HEK293 (cell line): ENCODE data around the gene MEAF6.

ENCODE experiments used
- CTCF ChIA-PET: fragments of 350-600 bp; formaldehyde crosslinking; extraction: SDS; loops from one replicate; lab custom pipeline; 2021; ENCODE audit warnings: antibody characterized with exemption; lab: Yijun Ruan, JAX
- POLR2A ChIA-PET: fragments of 300-600 bp; formaldehyde crosslinking; extraction: SDS; loops from one replicate; lab custom pipeline; 2020; ENCODE audit warnings: antibody characterized with exemption, inconsistent platforms; lab: Yijun Ruan, JAX
- H3K27ac ChIP-seq: fragments of 200-500 bp; sonication (Bioruptor generic); 2 replicates; pipeline ENCODE4 v1.5.1; 2014; ENCODE audit warnings: low read depth, low read length, control low read depth, inconsistent platforms; ENCODE audit errors: extremely low read depth
- H3K36me3 ChIP-seq, 2 experiments: fragments of 200-500 bp in 1 of 2; sonication (Bioruptor generic) in 1 of 2; 1 replicate in 1 of 2; 2 replicates in 1 of 2; pipeline ENCODE4 v1.5.1; 2014 to 2017; ENCODE audit warnings: inconsistent platforms in 2 of 2, low read length in 2 of 2; ENCODE audit not compliant: control insufficient read depth in 2 of 2, insufficient read depth in 1 of 2
- H3K4me1 ChIP-seq: fragments of 200-500 bp; sonication (Bioruptor generic); 2 replicates; pipeline ENCODE4 v1.5.1; 2014; ENCODE audit warnings: mild to moderate bottlenecking, low read length, inconsistent platforms; ENCODE audit not compliant: control insufficient read depth, insufficient read depth
- H3K4me3 ChIP-seq: 2 replicates; pipeline ENCODE4 v1.5.1; 2011; ENCODE audit warnings: low read depth, mild to moderate bottlenecking, control low read depth, low read length, moderate library complexity
- H3K9me3 ChIP-seq: fragments of 200-500 bp; sonication (Bioruptor generic); 2 replicates; pipeline ENCODE4 v1.5.1; 2014; ENCODE audit warnings: low read depth, low read length, inconsistent platforms; ENCODE audit not compliant: control insufficient read depth, insufficient read depth
- OVOL3 ChIP-seq: fragments of 450-650 bp; formaldehyde crosslinking; IDR thresholded peaks from 2 replicates; pipeline ENCODE4 v1.5.1; 2016; ENCODE audit warnings: missing biosample characterization, missing genetic modification characterization
- REPIN1 ChIP-seq: fragments of 450-650 bp; formaldehyde crosslinking; IDR thresholded peaks from 2 replicates; pipeline ENCODE4 v1.5.1; 2017; ENCODE audit warnings: missing biosample characterization, missing genetic modification characterization, low read depth
- SALL2 ChIP-seq: fragments of 450-650 bp; formaldehyde crosslinking; IDR thresholded peaks from 2 replicates; pipeline ENCODE4 v1.5.0; 2017; ENCODE audit warnings: missing biosample characterization, mild to moderate bottlenecking, missing genetic modification characterization, borderline replicate concordance
- SCRT2 ChIP-seq: fragments of 450-650 bp; formaldehyde crosslinking; IDR thresholded peaks from 2 replicates; pipeline ENCODE4 v1.5.1; 2016; ENCODE audit warnings: missing biosample characterization, missing genetic modification characterization
- ZBTB17 ChIP-seq: fragments of 450-650 bp; formaldehyde crosslinking; IDR thresholded peaks from 2 replicates; pipeline ENCODE4 v1.5.1; 2016; ENCODE audit warnings: missing biosample characterization, missing genetic modification characterization
- ZBTB48 ChIP-seq: fragments of 450-650 bp; formaldehyde crosslinking; IDR thresholded peaks from 2 replicates; pipeline ENCODE4 v1.5.1; 2016; ENCODE audit warnings: missing biosample characterization, missing genetic modification characterization
- ZNF202 ChIP-seq: fragments of 450-650 bp; formaldehyde crosslinking; IDR thresholded peaks from 2 replicates; pipeline ENCODE4 v1.5.1; 2016; ENCODE audit warnings: missing biosample characterization, missing genetic modification characterization, borderline replicate concordance
- ZNF23 ChIP-seq: fragments of 450-650 bp; formaldehyde crosslinking; IDR thresholded peaks from 2 replicates; pipeline ENCODE4 v1.5.1; 2016; ENCODE audit warnings: missing biosample characterization, missing genetic modification characterization, borderline replicate concordance
- ZNF302 ChIP-seq: fragments of 450-650 bp; formaldehyde crosslinking; IDR thresholded peaks from 2 replicates; pipeline ENCODE4 v1.5.1; 2016; ENCODE audit warnings: missing biosample characterization, missing genetic modification characterization, low read depth
- ZNF324 ChIP-seq: fragments of 450-650 bp; formaldehyde crosslinking; IDR thresholded peaks from 2 replicates; pipeline ENCODE4 v1.5.1; 2016; ENCODE audit warnings: missing biosample characterization, missing genetic modification characterization
- ZNF341 ChIP-seq: fragments of 450-650 bp; formaldehyde crosslinking; IDR thresholded peaks from 2 replicates; pipeline ENCODE4; 2016; ENCODE audit warnings: low read depth, missing biosample characterization, missing genetic modification characterization
- ZNF558 ChIP-seq: fragments of 450-650 bp; formaldehyde crosslinking; IDR thresholded peaks from 2 replicates; pipeline ENCODE4 v1.5.1; 2016; ENCODE audit warnings: missing biosample characterization, missing genetic modification characterization
- ZNF623 ChIP-seq: fragments of 450-650 bp; formaldehyde crosslinking; IDR thresholded peaks from 2 replicates; pipeline ENCODE4 v1.5.1; 2016; ENCODE audit warnings: missing biosample characterization, missing genetic modification characterization
- ZNF660 ChIP-seq: fragments of 450-650 bp; IDR thresholded peaks from 2 replicates; pipeline ENCODE4 v1.5.1; 2018; ENCODE audit warnings: missing biosample characterization, mild to moderate bottlenecking, missing genetic modification characterization
- ZNF670 ChIP-seq: fragments of 450-650 bp; formaldehyde crosslinking; IDR thresholded peaks from 2 replicates; pipeline ENCODE4 v1.5.1; 2016; ENCODE audit warnings: missing biosample characterization, missing genetic modification characterization, low read depth
- TF ChIP-seq, protein P1 (sequence below): fragments of 450-650 bp; formaldehyde crosslinking; conservative IDR thresholded peaks from 2 replicates; pipeline ENCODE4 v1.5.1; 2016; ENCODE audit warnings: low read depth, missing biosample characterization, missing genetic modification characterization
- TF ChIP-seq, protein P2 (sequence below): fragments of 450-650 bp; formaldehyde crosslinking; IDR thresholded peaks from 2 replicates; pipeline ENCODE4 v1.5.1; 2016; ENCODE audit warnings: missing biosample characterization, missing genetic modification characterization

The MEAF6 gene

GRCh38 chr1:37484325-37485051, 30.1 kb downstream of the MEAF6 start (continued):
- TF ChIP-seq, protein P1, sequence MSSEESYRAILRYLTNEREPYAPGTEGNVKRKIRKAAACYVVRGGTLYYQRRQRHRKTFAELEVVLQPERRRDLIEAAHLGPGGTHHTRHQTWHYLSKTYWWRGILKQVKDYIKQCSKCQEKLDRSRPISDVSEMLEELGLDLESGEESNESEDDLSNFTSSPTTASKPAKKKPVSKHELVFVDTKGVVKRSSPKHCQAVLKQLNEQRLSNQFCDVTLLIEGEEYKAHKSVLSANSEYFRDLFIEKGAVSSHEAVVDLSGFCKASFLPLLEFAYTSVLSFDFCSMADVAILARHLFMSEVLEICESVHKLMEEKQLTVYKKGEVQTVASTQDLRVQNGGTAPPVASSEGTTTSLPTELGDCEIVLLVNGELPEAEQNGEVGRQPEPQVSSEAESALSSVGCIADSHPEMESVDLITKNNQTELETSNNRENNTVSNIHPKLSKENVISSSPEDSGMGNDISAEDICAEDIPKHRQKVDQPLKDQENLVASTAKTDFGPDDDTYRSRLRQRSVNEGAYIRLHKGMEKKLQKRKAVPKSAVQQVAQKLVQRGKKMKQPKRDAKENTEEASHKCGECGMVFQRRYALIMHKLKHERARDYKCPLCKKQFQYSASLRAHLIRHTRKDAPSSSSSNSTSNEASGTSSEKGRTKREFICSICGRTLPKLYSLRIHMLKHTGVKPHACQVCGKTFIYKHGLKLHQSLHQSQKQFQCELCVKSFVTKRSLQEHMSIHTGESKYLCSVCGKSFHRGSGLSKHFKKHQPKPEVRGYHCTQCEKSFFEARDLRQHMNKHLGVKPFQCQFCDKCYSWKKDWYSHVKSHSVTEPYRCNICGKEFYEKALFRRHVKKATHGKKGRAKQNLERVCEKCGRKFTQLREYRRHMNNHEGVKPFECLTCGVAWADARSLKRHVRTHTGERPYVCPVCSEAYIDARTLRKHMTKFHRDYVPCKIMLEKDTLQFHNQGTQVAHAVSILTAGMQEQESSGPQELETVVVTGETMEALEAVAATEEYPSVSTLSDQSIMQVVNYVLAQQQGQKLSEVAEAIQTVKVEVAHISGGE (tag by site-specific recombination) = no peak
- TF ChIP-seq, all 188 proteins: peak for 0

- Histone ChIP-seq H3K27ac (no peak overlapping the region), H3K4me3 (no peak overlapping the region), H3K9me3 (no peaks in the 10 kb centered on the region), H3K36me3 (peaks cover 0 to 84% of the 10 kb centered on the region in 2 experiments; a peak in 2 of 3 replicates), H3K4me1 (no peaks in the 10 kb centered on the region)
- POLR2A ChIA-PET = interaction anchor here (5.8 kb wide), 1 partner anchor 8 kb away, joined by 43 read pairs; the partner anchor contains the start of gene ZC3H12A
- CTCF ChIA-PET = interaction anchor here (6.2 to 7.7 kb wide), 2 partner anchors 9 to 28 kb away, joined by 127 to 154 read pairs; partner anchors contain the start of gene ZC3H12A
- no peak for TF ChIP-seq ZBTB48 (tag by site-specific recombination)
- no peak for TF ChIP-seq OVOL3
- no peak for TF ChIP-seq ZNF302 (tag by site-specific recombination)
Measured at GRCh38 chr1:37483785-37484184, 30.8 kb downstream of the MEAF6 start.

DNA sequence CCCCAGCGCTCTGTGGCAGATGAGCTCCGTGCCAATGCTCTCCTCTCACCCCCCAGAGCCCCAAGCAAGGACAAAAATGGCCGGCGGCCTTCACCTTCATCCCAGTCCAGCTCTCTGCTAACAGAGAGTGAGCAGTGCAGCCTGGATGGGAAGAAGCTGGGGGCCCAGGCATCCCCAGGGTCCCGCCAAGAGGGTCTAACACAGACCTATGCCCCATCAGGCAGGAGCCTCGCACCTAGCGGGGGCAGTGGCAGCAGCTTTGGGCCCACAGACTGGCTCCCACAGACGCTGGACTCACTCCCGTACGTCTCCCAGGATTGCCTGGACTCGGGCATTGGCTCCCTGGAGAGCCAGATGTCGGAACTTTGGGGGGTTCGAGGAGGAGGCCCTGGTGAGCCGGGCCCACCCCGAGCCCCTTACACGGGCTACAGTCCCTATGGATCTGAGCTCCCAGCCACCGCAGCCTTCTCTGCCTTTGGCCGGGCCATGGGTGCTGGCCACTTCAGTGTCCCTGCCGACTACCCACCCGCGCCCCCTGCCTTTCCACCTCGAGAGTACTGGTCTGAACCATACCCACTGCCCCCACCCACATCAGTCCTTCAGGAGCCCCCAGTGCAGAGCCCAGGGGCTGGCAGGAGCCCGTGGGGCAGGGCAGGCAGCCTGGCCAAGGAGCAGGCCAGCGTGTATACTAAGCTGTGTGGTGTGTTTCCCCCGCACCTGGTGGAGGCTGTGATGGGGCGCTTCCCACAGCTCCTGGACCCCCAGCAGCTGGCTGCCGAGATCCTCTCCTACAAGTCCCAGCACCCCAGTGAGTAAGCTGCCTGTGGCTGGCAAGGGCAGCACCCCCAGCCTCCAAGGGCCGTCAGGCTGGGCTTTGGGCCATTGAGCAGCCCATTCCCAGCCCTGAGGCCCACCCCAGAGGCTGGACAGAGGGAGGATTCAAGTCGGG, 31.5 kb downstream of the MEAF6 start:
- Histone ChIP-seq H3K9me3 (no peaks in the 10 kb centered on the region), H3K4me1 (no peaks in the 10 kb centered on the region)
- ChIA-PET CTCF (interaction anchor here (6.2 to 7.7 kb wide), 2 partner anchors 8 to 27 kb away, joined by 127 to 154 read pairs; partner anchors contain the start of gene ZC3H12A), POLR2A (interaction anchor here (5.8 kb wide), 1 partner anchor 8 kb away, joined by 43 read pairs; the partner anchor contains the start of gene ZC3H12A)
- TF ChIP-seq ZBTB17 (tag by site-specific recombination) (no peak), ZNF23 (tag by site-specific recombination) (no peak), ZNF670 (tag by site-specific recombination) (no peak), ZNF623 (tag by site-specific recombination) (no peak), REPIN1 (tag by site-specific recombination) (no peak), ZNF202 (tag by site-specific recombination) (no peak), ZNF558 (tag by site-specific recombination) (no peak), ZNF324 (no peak), SCRT2 (tag by site-specific recombination) (no peak), ZNF660 (tag by site-specific recombination) (no peak), ZNF341 (tag by site-specific recombination) (no peak), SALL2 (tag by site-specific recombination) (no peak)
- TF ChIP-seq, protein P2, sequence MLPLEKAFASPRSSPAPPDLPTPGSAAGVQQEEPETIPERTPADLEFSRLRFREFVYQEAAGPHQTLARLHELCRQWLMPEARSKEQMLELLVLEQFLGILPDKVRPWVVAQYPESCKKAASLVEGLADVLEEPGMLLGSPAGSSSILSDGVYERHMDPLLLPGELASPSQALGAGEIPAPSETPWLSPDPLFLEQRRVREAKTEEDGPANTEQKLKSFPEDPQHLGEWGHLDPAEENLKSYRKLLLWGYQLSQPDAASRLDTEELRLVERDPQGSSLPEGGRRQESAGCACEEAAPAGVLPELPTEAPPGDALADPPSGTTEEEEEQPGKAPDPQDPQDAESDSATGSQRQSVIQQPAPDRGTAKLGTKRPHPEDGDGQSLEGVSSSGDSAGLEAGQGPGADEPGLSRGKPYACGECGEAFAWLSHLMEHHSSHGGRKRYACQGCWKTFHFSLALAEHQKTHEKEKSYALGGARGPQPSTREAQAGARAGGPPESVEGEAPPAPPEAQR (tag by site-specific recombination) = no peak
- TF ChIP-seq, protein P1 (tag by site-specific recombination) = no peak
- TF ChIP-seq, all 188 proteins: peak for 0
- Histone ChIP-seq H3K4me3 (no peak overlapping the region), H3K27ac (no peak overlapping the region), H3K36me3 (peaks cover 0 to 85% of the 10 kb centered on the region in 2 experiments; a peak in 2 of 3 replicates)
